Keratinocyte (primary cell): ENCODE data around the gene OTOG. TPM values are rescaled to one million over a fixed set of nuclear protein-coding genes. Genes with fewer than 3 reads are reported as not detected.

Experiments
- DNase-seq: peaks from one replicate; pipeline ENCODE4 v3.0.0-alpha.2; 2011; ENCODE audit warnings: low read depth, missing footprints, low spot score
- FAIRE-seq: peaks from 2 replicates; lab custom pipeline; 2011; peaks lifted over from hg19 to GRCh38; lab: Jason Lieb, UNC
- H2AFZ ChIP-seq: 2 replicates; pipeline ENCODE4 v1.6.0; 2012; ENCODE audit warnings: low read length, control low read depth, inconsistent platforms; ENCODE audit not compliant: control insufficient read depth
- H3K27ac ChIP-seq: 2 replicates; pipeline ENCODE4 v1.5.1; 2011; ENCODE audit warnings: low read length; ENCODE audit not compliant: control insufficient read depth, insufficient read depth
- H3K27me3 ChIP-seq: 3 replicates; pipeline ENCODE4 v1.6.0; 2011; ENCODE audit warnings: low read length; ENCODE audit not compliant: control insufficient read depth, insufficient read depth; ENCODE audit errors: extremely low read depth
- H3K36me3 ChIP-seq, 2 experiments: 2 replicates in 1 of 2; 3 replicates in 1 of 2; pipeline ENCODE4 v1.5.1; 2011; ENCODE audit warnings: low read length in 2 of 2, mild to moderate bottlenecking in 1 of 2; ENCODE audit not compliant: control insufficient read depth in 2 of 2, insufficient read depth in 2 of 2; ENCODE audit errors: extremely low read depth in 1 of 2
- H3K4me1 ChIP-seq: 3 replicates; pipeline ENCODE4 v1.5.1; 2011; ENCODE audit warnings: low read length; ENCODE audit not compliant: control insufficient read depth, insufficient read depth; ENCODE audit errors: extremely low read depth
- H3K4me2 ChIP-seq: 3 replicates; pipeline ENCODE4 v1.6.0; 2011; ENCODE audit warnings: low read depth, low read length; ENCODE audit not compliant: control insufficient read depth, insufficient read depth; ENCODE audit errors: extremely low read depth
- H3K4me3 ChIP-seq, 3 experiments: fragments of 200-600 bp in 1 of 3; sonication (generic) in 1 of 3; 2 replicates in 2 of 3; 3 replicates in 1 of 3; pipeline ENCODE4 v1.5.1; 2011 to 2016; ENCODE audit warnings: low read length in 3 of 3, mild to moderate bottlenecking in 3 of 3, control low read depth in 2 of 3, inconsistent platforms in 1 of 3, low read depth in 1 of 3, mixed read lengths in 1 of 3, mixed run types in 1 of 3, moderate library complexity in 1 of 3; ENCODE audit not compliant: control insufficient read depth in 2 of 3, insufficient read depth in 2 of 3; ENCODE audit errors: extremely low read depth in 1 of 3
- H3K79me2 ChIP-seq: 2 replicates; pipeline ENCODE4 v1.6.0; 2012; ENCODE audit warnings: low read length; ENCODE audit not compliant: control insufficient read depth, insufficient read depth
- H3K9ac ChIP-seq: 3 replicates; pipeline ENCODE4 v1.6.0; 2011; ENCODE audit warnings: low read length; ENCODE audit not compliant: control insufficient read depth, insufficient read depth; ENCODE audit errors: extremely low read depth
- H3K9me1 ChIP-seq: 3 replicates; pipeline ENCODE4 v1.6.0; 2011; ENCODE audit warnings: low read length; ENCODE audit not compliant: control insufficient read depth, insufficient read depth; ENCODE audit errors: extremely low read depth
- H3K9me3 ChIP-seq: 2 replicates; pipeline ENCODE4 v1.5.1; 2012; ENCODE audit warnings: low read depth, low read length; ENCODE audit not compliant: control insufficient read depth
- H4K20me1 ChIP-seq: 3 replicates; pipeline ENCODE4 v1.6.0; 2011; ENCODE audit warnings: low read length; ENCODE audit not compliant: control insufficient read depth, insufficient read depth; ENCODE audit errors: extremely low read depth
- CTCF ChIP-seq, 3 experiments: IDR thresholded peaks in 1 of 3; conservative IDR thresholded peaks in 1 of 3; optimal IDR thresholded peaks in 1 of 3; 2 replicates in 2 of 3; 3 replicates in 1 of 3; pipeline versions ENCODE3 to v1.5.1; 2011; ENCODE audit warnings: low read length in 3 of 3, mild to moderate bottlenecking in 3 of 3, moderate library complexity in 2 of 3, control low read depth in 1 of 3, inconsistent platforms in 1 of 3; ENCODE audit not compliant: insufficient read depth in 2 of 3; ENCODE audit errors: extremely low read depth in 1 of 3
- EZH2 ChIP-seq: IDR thresholded peaks from one replicate; pipeline ENCODE4 v1.6.1; 2012; ENCODE audit warnings: inconsistent platforms, mild to moderate bottlenecking, low read length, moderate library complexity
- dilution Hi-C: fragments of 300-500 bp; cut with MboI; formaldehyde crosslinking; loops from one replicate; pipeline ENCODE4 v1.7.0; 2020; ENCODE audit warnings: low sequenced_read_pairs; ENCODE audit not compliant: extremely low pct_ligation_motif_present
- polyA plus RNA-seq, 5 experiments: library from polyadenylated mRNA; depleted of rRNA in 3 of 5; stranded (reverse) in 3 of 5; stranded (forward) in 1 of 5; unstranded in 1 of 5; fragments of >200 nt; gene quantifications; 1 replicate in 1 of 5; 2 replicates in 3 of 5; 3 replicates in 1 of 5; pipeline versions ENCODE4 v1.2.1 to v1.2.3, GENCODE V29; 2011 to 2012; ENCODE audit warnings: missing spikeins in 2 of 5, low read depth in 1 of 5, low replicate concordance in 1 of 5

Gene OTOG
- polyA plus RNA-seq, 1 donor (not counting 4 experiments of a cell fraction or from before 2014, with no cell fraction given): not detected

- dilution Hi-C loops: no loop called here
- no peak overlapping the region for H3K4me2 ChIP-seq
- H3K79me2 ChIP-seq: no peaks in the 10 kb centered on the region
- no peak for TF ChIP-seq CTCF (optimal IDR thresholded peaks at IDR 0.05 in 1 of 3, IDR thresholded peaks at IDR 0.05 in 1 of 3, conservative IDR thresholded peaks at IDR 0.05 in 1 of 3; ENCODE audit: extremely low read depth in 1 of 3, insufficient read depth in 2 of 3, low read length in 3 of 3)
- no peak for TF ChIP-seq EZH2
- H3K27ac ChIP-seq: no peak overlapping the region
- no peaks in the 10 kb centered on the region for H3K36me3 ChIP-seq
- DNase-seq: no peak
- no peak overlapping the region for H2AFZ ChIP-seq
- peaks cover 16% of the 10 kb centered on the region for H3K27me3 ChIP-seq
- H3K9me1 ChIP-seq: no peaks in the 10 kb centered on the region
- no peak for FAIRE-seq
- H3K9me3 ChIP-seq: no peaks in the 10 kb centered on the region
- H3K4me1 ChIP-seq: no peaks in the 10 kb centered on the region
- H3K4me3 ChIP-seq: no peak overlapping the region
- H4K20me1 ChIP-seq: peaks cover 4% of the 10 kb centered on the region
- H3K9ac ChIP-seq: no peak overlapping the region
These were observed 47.7 kb downstream of the OTOG start for GRCh38 chr11:17594686-17595192.

GRCh38 chr11:17595526-17596309 is 48.7 kb downstream of the OTOG start:
- Histone ChIP-seq H3K4me2 (no peak overlapping the region), H4K20me1 (peaks cover 4% of the 10 kb centered on the region), H3K9me3 (no peaks in the 10 kb centered on the region), H3K27me3 (peaks cover 8% of the 10 kb centered on the region), H3K4me3 (no peak overlapping the region), H3K79me2 (no peaks in the 10 kb centered on the region), H3K36me3 (no peaks in the 10 kb centered on the region), H3K9ac (no peak overlapping the region), H3K27ac (no peak overlapping the region), H2AFZ (no peak overlapping the region), H3K9me1 (no peaks in the 10 kb centered on the region), H3K4me1 (no peaks in the 10 kb centered on the region)
- no peak for FAIRE-seq
- no peak for DNase-seq
- TF ChIP-seq CTCF (optimal IDR thresholded peaks at IDR 0.05 in 1 of 3, IDR thresholded peaks at IDR 0.05 in 1 of 3, conservative IDR thresholded peaks at IDR 0.05 in 1 of 3; ENCODE audit: extremely low read depth in 1 of 3, insufficient read depth in 2 of 3, low read length in 3 of 3): no peak
- no peak for TF ChIP-seq EZH2
- dilution Hi-C loops: no loop called here
